BE2C (cell line): ENCODE data around the gene MTHFSD.

Source experiments
- DNase-seq: peaks from one replicate; pipeline ENCODE4 v3.0.0-alpha.2; 2020
- H3K27me3 ChIP-seq: fragments of 250-450 bp; sonication (Bioruptor Pico); 2 replicates; pipeline ENCODE4 v1.5.1; 2020; ENCODE audit warnings: mild to moderate bottlenecking
- H3K36me3 ChIP-seq: fragments of 250-450 bp; sonication (Bioruptor Pico); 2 replicates; pipeline ENCODE4 v1.5.1; 2020; ENCODE audit warnings: mild to moderate bottlenecking
- H3K4me1 ChIP-seq: fragments of 250-450 bp; sonication (Bioruptor Pico); 2 replicates; pipeline ENCODE4 v1.5.1; 2020
- H3K4me3 ChIP-seq: 2 replicates; pipeline ENCODE4 v1.5.1; 2011; ENCODE audit warnings: low read depth, low read length
- H3K9me3 ChIP-seq: fragments of 250-450 bp; sonication (Bioruptor Pico); 2 replicates; pipeline ENCODE4 v1.5.1; 2020
- TF ChIP-seq, protein P1 (sequence below): IDR thresholded peaks from 2 replicates; pipeline ENCODE4 v1.5.1; 2012; ENCODE audit warnings: mild to moderate bottlenecking, low read depth, low read length

The MTHFSD gene

GRCh38 chr16:86517033-86517432 is 38.0 kb downstream of the MTHFSD start:
- H3K4me1 ChIP-seq: no peaks in the 10 kb centered on the region
- no peak for DNase-seq
- no peaks in the 10 kb centered on the region for H3K36me3 ChIP-seq
- TF ChIP-seq, protein P1, sequence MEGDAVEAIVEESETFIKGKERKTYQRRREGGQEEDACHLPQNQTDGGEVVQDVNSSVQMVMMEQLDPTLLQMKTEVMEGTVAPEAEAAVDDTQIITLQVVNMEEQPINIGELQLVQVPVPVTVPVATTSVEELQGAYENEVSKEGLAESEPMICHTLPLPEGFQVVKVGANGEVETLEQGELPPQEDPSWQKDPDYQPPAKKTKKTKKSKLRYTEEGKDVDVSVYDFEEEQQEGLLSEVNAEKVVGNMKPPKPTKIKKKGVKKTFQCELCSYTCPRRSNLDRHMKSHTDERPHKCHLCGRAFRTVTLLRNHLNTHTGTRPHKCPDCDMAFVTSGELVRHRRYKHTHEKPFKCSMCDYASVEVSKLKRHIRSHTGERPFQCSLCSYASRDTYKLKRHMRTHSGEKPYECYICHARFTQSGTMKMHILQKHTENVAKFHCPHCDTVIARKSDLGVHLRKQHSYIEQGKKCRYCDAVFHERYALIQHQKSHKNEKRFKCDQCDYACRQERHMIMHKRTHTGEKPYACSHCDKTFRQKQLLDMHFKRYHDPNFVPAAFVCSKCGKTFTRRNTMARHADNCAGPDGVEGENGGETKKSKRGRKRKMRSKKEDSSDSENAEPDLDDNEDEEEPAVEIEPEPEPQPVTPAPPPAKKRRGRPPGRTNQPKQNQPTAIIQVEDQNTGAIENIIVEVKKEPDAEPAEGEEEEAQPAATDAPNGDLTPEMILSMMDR: no peak
- no peak overlapping the region for H3K4me3 ChIP-seq
- H3K9me3 ChIP-seq: no peaks in the 10 kb centered on the region
- H3K27me3 ChIP-seq: peaks cover 93% of the 10 kb centered on the region

GRCh38 chr16:86516623-86517003 is 38.4 kb downstream of the MTHFSD start:
- DNase-seq: no peak
- Histone ChIP-seq H3K9me3 (no peaks in the 10 kb centered on the region), H3K4me3 (no peak overlapping the region), H3K36me3 (no peaks in the 10 kb centered on the region), H3K4me1 (no peaks in the 10 kb centered on the region), H3K27me3 (peaks cover 96% of the 10 kb centered on the region)
- TF ChIP-seq, protein P1: no peak

DNA sequence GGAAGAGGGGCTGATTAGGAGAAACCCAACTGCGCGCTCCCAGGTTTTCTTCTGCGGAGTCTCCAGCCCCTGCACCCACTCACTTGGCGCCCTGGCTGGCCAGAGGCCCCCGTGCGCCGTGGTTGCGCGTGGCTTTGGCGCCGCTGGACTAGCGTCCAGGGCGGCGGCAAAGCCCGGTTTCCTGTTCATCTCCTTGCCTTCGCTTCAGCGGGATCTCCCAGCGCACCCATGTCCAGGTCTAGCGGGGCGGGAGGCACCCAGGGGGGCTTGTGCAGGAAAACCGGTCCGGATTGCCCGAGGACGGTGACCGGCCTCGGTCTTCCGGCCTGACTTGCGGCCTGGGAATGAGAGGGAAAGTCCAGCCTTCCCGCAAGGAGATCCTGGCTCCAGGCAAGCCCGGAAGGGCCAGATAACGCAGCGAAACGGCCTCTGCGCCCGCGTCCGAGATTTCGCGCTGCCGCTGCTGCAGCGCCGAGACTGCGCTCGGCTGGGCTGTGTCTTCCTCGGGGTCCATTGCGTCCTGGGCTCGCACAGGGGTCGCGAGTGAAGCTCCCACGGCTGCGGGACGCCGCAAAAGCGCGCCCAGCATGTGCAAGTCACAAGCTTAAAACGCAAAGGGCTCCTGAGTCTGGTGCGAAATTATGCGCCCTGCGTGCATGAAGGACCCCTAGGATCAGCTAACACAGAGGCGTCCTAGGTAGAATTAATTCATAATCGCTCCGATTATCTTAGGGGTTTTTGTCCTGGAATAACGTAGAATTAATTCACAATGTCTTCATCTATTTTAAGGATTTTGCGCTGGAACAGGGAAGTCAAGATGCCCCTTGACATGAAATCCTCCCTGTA is 39.0 kb downstream of the MTHFSD start:
- Histone ChIP-seq H3K36me3 (no peaks in the 10 kb centered on the region), H3K9me3 (no peaks in the 10 kb centered on the region), H3K4me1 (no peaks in the 10 kb centered on the region), H3K4me3 (no peak overlapping the region), H3K27me3 (peaks cover 96% of the 10 kb centered on the region)
- DNase-seq: no peak
- TF ChIP-seq, protein P1: no peak

GRCh38 chr16:86515413-86515776 is 39.6 kb downstream of the MTHFSD start:
- H3K4me3 ChIP-seq: no peak overlapping the region
- TF ChIP-seq, protein P1: no peak
- no peaks in the 10 kb centered on the region for H3K4me1 ChIP-seq
- H3K36me3 ChIP-seq: no peaks in the 10 kb centered on the region
- H3K27me3 ChIP-seq: peaks cover 96% of the 10 kb centered on the region
- no peak for DNase-seq
- H3K9me3 ChIP-seq: no peaks in the 10 kb centered on the region

GRCh38 chr16:86514481-86515376 is 40.3 kb downstream of the MTHFSD start:
- TF ChIP-seq, protein P1: no peak
- H3K4me1 ChIP-seq: no peaks in the 10 kb centered on the region
- no peak for DNase-seq
- H3K36me3 ChIP-seq: no peaks in the 10 kb centered on the region
- no peak overlapping the region for H3K4me3 ChIP-seq
- H3K9me3 ChIP-seq: no peaks in the 10 kb centered on the region
- H3K27me3 ChIP-seq: peaks cover 99% of the 10 kb centered on the region
